ENCODE results near the gene C1orf116. TPM values are rescaled to one million over a fixed set of nuclear protein-coding genes. Genes with fewer than 3 reads are reported as not detected.

C1orf116 gene
- total and polyA plus RNA-seq, 2 experiments from 2014 or later, result 0.21 to 0.29 TPM

DNA sequence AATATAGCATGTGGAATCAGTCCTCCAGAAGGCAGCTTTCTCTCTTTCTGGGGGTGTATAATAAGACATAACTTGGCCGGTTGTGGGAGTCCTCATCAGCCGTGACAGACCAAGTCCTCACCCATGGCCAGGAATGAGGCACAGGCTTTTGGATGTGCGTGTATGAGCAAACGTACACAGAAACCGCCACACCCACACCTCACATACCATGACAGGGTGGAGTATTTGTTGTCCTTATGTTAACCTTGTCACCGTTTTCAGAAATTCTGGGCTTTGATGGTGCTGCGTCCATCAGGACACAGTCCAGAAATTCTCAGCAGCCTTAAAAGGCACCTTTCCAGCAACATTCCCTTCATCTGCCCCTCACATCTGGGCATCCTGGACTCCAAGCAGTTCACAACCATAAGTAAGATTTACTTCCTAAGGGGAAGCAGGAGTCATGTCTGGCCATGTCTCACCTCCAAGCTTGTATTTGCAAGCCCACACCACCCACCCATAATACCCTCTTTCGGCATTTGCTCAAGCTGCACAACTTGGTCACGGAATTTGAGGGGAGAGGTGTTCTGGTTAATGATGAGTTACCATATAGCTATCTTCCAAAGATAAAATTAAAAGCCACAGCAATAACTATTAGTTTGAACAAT is 12.4 kb downstream of the C1orf116 start:
- Histone ChIP-seq H3K4me3 (no peak overlapping the region), H3K4me1 (ENCODE audit: low read depth) (peaks cover 16% of the 10 kb centered on the region), H3K9me3 (ENCODE audit: low read depth) (no peaks in the 10 kb centered on the region), H3K27ac (no peak overlapping the region), H3K27me3 (no peaks in the 10 kb centered on the region), H3K36me3 (no peaks in the 10 kb centered on the region)
- DNase-seq (ENCODE audit: low read depth in 1 of 2, low spot score in 1 of 2), result no peak
- TF ChIP-seq, protein P1, sequence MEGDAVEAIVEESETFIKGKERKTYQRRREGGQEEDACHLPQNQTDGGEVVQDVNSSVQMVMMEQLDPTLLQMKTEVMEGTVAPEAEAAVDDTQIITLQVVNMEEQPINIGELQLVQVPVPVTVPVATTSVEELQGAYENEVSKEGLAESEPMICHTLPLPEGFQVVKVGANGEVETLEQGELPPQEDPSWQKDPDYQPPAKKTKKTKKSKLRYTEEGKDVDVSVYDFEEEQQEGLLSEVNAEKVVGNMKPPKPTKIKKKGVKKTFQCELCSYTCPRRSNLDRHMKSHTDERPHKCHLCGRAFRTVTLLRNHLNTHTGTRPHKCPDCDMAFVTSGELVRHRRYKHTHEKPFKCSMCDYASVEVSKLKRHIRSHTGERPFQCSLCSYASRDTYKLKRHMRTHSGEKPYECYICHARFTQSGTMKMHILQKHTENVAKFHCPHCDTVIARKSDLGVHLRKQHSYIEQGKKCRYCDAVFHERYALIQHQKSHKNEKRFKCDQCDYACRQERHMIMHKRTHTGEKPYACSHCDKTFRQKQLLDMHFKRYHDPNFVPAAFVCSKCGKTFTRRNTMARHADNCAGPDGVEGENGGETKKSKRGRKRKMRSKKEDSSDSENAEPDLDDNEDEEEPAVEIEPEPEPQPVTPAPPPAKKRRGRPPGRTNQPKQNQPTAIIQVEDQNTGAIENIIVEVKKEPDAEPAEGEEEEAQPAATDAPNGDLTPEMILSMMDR (IDR thresholded peaks at IDR 0.05; ENCODE audit: low read depth, low read length), result no peak

DNA sequence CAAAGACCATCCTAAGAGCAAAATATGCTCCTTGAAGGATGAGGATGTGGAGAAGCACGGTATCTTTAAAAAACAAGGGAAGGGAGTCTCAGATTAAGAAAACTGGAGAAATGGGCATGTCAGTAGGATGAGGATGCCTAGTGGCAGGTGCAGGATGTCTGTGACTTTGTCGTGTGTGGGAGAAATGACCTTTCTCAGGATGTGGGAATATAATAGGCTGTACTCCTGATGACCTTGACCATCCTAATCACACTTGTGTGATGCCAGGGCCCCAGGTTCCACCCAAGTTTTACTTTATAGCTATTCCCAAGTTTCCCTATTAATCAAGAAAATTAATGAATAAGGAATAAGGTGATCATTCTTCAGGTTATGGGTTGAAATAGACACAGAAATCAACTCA is 12.9 kb downstream of the C1orf116 start:
- Histone ChIP-seq H3K9me3 (ENCODE audit: low read depth) (no peaks in the 10 kb centered on the region), H3K4me1 (ENCODE audit: low read depth) (peaks cover 11% of the 10 kb centered on the region), H3K4me3 (no peak overlapping the region), H3K27ac (no peak overlapping the region), H3K27me3 (no peaks in the 10 kb centered on the region), H3K36me3 (no peaks in the 10 kb centered on the region)
- DNase-seq (ENCODE audit: low read depth in 1 of 2, low spot score in 1 of 2), result no peak
- TF ChIP-seq, protein P1 (IDR thresholded peaks at IDR 0.05; ENCODE audit: low read depth, low read length), result no peak

DNA sequence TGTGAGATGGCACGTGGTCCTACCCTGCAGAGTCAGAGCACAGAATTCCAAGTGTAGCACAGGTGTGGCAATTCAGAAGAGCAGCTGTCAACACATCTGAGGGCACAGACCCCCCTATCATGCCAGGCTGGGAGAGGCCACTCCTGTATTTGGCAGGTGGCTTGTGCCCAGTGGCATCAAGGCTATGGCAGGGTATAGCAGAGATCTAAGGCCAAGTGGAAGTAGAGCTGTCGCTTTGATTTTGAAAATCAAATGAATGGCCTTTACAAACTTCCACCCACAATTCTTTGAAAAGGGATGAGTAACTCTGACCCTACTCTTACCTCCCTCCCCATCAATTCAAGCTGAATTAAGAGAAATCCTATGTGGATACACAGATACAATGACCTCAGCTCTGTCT is 13.4 kb downstream of the C1orf116 start:
- H3K27ac ChIP-seq, result no peak overlapping the region

DNA sequence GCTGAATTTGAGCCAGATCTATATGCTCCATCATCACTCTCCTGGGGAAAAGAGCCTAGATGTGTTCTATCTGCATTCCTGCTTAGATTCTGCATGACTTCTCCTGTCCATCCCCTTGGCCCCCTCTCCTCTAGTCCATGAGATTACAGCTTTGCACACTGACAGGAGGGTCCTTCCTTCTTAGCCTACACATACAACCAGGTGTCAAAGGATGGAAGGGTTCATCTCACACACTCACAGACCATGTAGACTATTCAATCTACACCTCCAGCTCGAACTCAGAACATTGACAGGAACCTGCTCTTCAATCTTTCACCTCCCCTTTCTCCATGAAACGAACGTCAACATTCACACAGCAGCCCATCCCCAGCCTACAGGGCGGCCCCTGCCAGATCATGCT is 13.8 kb downstream of the C1orf116 start:
- peaks cover 1% of the 10 kb centered on the region for H3K4me1 ChIP-seq (ENCODE audit: low read depth)
- no peak for DNase-seq (ENCODE audit: low read depth in 1 of 2, low spot score in 1 of 2)
- no peaks in the 10 kb centered on the region for H3K9me3 ChIP-seq (ENCODE audit: low read depth)
- H3K27me3 ChIP-seq, result no peaks in the 10 kb centered on the region
- no peaks in the 10 kb centered on the region for H3K36me3 ChIP-seq
- no peak overlapping the region for H3K27ac ChIP-seq
- H3K4me3 ChIP-seq, result no peak overlapping the region
- TF ChIP-seq, protein P1 (IDR thresholded peaks at IDR 0.05; ENCODE audit: low read depth, low read length), result no peak

More for the DNA sequence above, 13.4 kb downstream of the C1orf116 start:
- H3K36me3 ChIP-seq, result no peaks in the 10 kb centered on the region
- no peak overlapping the region for H3K4me3 ChIP-seq
- H3K4me1 ChIP-seq (ENCODE audit: low read depth), result peaks cover 6% of the 10 kb centered on the region
- no peaks in the 10 kb centered on the region for H3K9me3 ChIP-seq (ENCODE audit: low read depth)
- DNase-seq (ENCODE audit: low read depth in 1 of 2, low spot score in 1 of 2), result no peak
- TF ChIP-seq, protein P1 (IDR thresholded peaks at IDR 0.05; ENCODE audit: low read depth, low read length), result no peak
- H3K27me3 ChIP-seq, result no peaks in the 10 kb centered on the region

DNA sequence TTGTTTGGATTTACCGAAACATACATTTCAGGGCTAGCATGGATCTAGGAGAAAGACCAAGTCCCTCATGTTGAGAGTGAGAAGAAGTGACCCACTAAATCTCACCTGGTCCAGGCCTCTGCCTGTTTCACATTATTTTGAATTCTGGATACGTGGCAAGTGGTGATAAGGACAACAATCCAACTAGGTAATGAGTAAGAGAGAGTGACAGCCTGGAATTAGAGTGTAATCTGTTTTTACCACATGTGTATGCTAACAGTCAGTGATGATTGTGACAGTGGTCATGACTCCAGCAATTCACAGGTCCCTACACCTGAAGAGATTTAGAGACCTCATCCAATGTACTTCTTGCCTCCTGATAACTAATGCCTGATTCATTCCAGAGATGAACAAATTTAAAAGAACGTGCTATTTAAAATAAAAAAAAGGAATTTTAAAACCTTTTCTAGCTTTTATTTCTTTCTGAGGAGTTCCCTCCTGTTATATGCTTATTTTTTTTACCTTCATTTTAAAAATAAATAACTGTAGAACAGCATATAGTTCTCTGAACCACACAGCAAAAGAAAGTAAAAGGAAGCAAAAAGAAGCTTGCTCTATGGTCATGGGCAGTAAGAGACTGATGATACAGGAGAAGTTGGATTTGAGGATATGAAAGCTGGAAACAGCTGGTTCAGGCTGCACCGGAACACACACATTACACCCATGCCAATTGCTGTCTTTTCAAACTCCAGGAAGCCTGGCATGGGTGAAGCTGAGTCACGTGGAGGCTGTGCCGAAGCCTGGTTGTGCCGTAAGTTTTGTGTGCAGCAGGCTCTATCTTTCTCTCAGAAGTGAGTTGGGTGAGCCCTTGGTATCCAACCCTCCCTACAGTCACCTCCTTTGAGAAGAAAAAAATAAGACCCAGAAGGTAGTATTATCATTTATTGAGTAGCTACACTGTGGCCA is 14.7 kb downstream of the C1orf116 start:
- DNase-seq (ENCODE audit: low read depth in 1 of 2, low spot score in 1 of 2), result no peak
- no peak overlapping the region for H3K27ac ChIP-seq
- H3K27me3 ChIP-seq, result no peaks in the 10 kb centered on the region
- TF ChIP-seq, protein P1 (IDR thresholded peaks at IDR 0.05; ENCODE audit: low read depth, low read length), result no peak
- no peaks in the 10 kb centered on the region for H3K4me1 ChIP-seq (ENCODE audit: low read depth)
- no peak overlapping the region for H3K4me3 ChIP-seq
- H3K9me3 ChIP-seq (ENCODE audit: low read depth), result no peaks in the 10 kb centered on the region
- no peaks in the 10 kb centered on the region for H3K36me3 ChIP-seq

All from cardiac muscle cell (in vitro differentiated cells and primary cell).